Vagina (tissue), 2 donors: ENCODE measurements around the gene FAM241A. TPM values are rescaled to one million over a fixed set of nuclear protein-coding genes. Genes with fewer than 3 reads are reported as not detected.

ENCODE experiments used
- DNase-seq, 2 donors: peaks; one replicate each; pipeline ENCODE4 v3.0.0-alpha.2; 2017; ENCODE audit errors: extremely low spot score in 2 of 2
- H3K27ac ChIP-seq: fragments of 200-600 bp; sonication (generic); one replicate; pipeline ENCODE4 v1.5.1; 2019
- H3K27me3 ChIP-seq: fragments of 200-600 bp; sonication (generic); one replicate; pipeline ENCODE4 v1.5.1; 2019
- H3K36me3 ChIP-seq, 2 donors: fragments of 200-600 bp; sonication (generic); one replicate each; pipeline ENCODE4 v1.5.1; 2017 to 2019
- H3K4me1 ChIP-seq: fragments of 200-600 bp; sonication (generic); one replicate; pipeline ENCODE4 v1.5.1; 2019
- H3K4me3 ChIP-seq, 2 donors: fragments of 200-600 bp; sonication (generic); 1 replicate in 1 of 2; 2 replicates in 1 of 2; pipeline ENCODE4 v1.5.1; 2016 to 2019
- H3K9me3 ChIP-seq: fragments of 200-600 bp; sonication (generic); one replicate; pipeline ENCODE4 v1.5.1; 2019
- CTCF ChIP-seq, 3 experiments: fragments of 450-650 bp in 2 of 3; fragments of 200-600 bp in 1 of 3; sonication (generic) in 1 of 3; IDR thresholded peaks; one replicate each; pipeline ENCODE4 v1.5.1; 2017 to 2019; ENCODE audit warnings: antibody characterized with exemption in 3 of 3, mild to moderate bottlenecking in 2 of 3, moderate library complexity in 2 of 3
- POLR2A ChIP-seq, 2 donors: fragments of 450-650 bp; IDR thresholded peaks; one replicate each; pipeline ENCODE4 v1.6.1; 2017; ENCODE audit warnings: antibody characterized with exemption in 2 of 2, mild to moderate bottlenecking in 2 of 2, moderate library complexity in 2 of 2
- POLR2AphosphoS5 ChIP-seq, 2 donors: sonication (generic); formaldehyde crosslinking; IDR thresholded peaks; one replicate each; pipeline ENCODE4 v1.9.0; 2017; ENCODE audit warnings: antibody characterized with exemption in 2 of 2, mild to moderate bottlenecking in 2 of 2, low read depth in 1 of 2; ENCODE audit not compliant: insufficient read depth in 1 of 2
- intact Hi-C: fragments of 100-400 bp; cut with DNase I; formaldehyde crosslinking; loops from one replicate; pipeline ENCODE4 v1.15.1; 2023
- total RNA-seq: library from RNA; depleted of rRNA; stranded (reverse); fragments of >200 nt; gene quantifications from one replicate; pipeline ENCODE4 v1.2.3, GENCODE V29; 2016

The FAM241A gene
- total RNA-seq, 1 donor from 2014 or later = 3.4 TPM

GRCh38 chr4:112185740-112186670, 40.8 kb downstream of the FAM241A start:
- Histone ChIP-seq H3K4me3 (no peak overlapping the region), H3K27me3 (no peaks in the 10 kb centered on the region), H3K36me3 (no peaks in the 10 kb centered on the region), H3K27ac (no peak overlapping the region), H3K9me3 (no peaks in the 10 kb centered on the region), H3K4me1 (no peaks in the 10 kb centered on the region)
- intact Hi-C loops = no loop called here
- no peak for DNase-seq
- TF ChIP-seq POLR2AphosphoS5 (IDR thresholded peaks at IDR 0.05; ENCODE audit: insufficient read depth in 1 of 2, low read depth in 1 of 2) (no peak), CTCF (IDR thresholded peaks at IDR 0.05) (no peak), POLR2A (IDR thresholded peaks at IDR 0.05) (no peak)

DNA sequence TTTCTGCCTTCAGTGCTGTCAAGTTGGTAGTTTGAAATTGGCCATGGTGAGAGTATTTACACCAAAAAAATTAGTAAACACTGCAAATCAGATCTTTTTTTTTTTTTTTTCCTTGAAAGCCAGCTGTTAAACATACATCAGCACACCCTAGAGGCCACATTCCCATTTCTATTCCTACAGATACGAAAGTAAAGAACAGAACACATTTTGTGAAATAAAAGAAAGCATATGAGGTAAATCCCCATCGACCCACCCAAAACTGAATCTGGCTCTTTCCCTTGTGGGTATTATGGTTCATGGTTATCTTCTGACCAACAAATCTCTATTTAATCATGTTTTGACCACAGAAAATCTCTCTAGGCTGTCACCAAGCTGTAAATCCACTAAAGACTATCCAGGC, 44.5 kb downstream of the FAM241A start:
- no peak for TF ChIP-seq POLR2A (IDR thresholded peaks at IDR 0.05)
- TF ChIP-seq CTCF (IDR thresholded peaks at IDR 0.05) = no peak
- no peak for TF ChIP-seq POLR2AphosphoS5 (IDR thresholded peaks at IDR 0.05; ENCODE audit: insufficient read depth in 1 of 2, low read depth in 1 of 2)
- Histone ChIP-seq H3K36me3 (no peaks in the 10 kb centered on the region), H3K27me3 (no peaks in the 10 kb centered on the region), H3K4me1 (no peaks in the 10 kb centered on the region), H3K27ac (no peak overlapping the region), H3K9me3 (no peaks in the 10 kb centered on the region), H3K4me3 (no peak overlapping the region)
- intact Hi-C loops = loop anchor here (1.0 kb wide), 1 partner anchor 24 kb away; no protein-coding TSS in a partner anchor
- DNase-seq = no peak

DNA sequence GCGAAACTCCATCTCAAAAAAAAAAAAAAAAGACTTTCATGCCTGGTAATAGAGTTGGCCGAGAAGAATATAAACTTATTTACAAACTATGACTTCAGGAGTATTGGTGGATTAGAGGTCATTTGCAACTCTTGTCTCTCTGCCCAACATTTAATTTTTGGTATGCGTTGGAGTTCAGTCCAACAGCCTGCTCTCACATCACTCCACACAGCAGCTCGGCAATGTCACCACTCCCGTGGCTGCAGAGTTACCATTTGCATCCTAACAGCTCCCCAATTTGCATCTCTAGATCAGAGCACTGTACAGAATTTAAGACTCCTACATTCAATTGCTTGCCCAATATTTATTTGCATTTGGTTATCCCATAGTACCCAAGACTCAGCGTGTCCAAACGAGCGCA, 45.4 kb downstream of the FAM241A start:
- no peak for DNase-seq
- no peaks in the 10 kb centered on the region for H3K27me3 ChIP-seq
- TF ChIP-seq POLR2A (IDR thresholded peaks at IDR 0.05) (no peak), CTCF (IDR thresholded peaks at IDR 0.05) (no peak), POLR2AphosphoS5 (IDR thresholded peaks at IDR 0.05; ENCODE audit: insufficient read depth in 1 of 2, low read depth in 1 of 2) (no peak)
- H3K9me3 ChIP-seq = no peaks in the 10 kb centered on the region
- no peak overlapping the region for H3K4me3 ChIP-seq
- no peaks in the 10 kb centered on the region for H3K4me1 ChIP-seq
- no peak overlapping the region for H3K27ac ChIP-seq
- H3K36me3 ChIP-seq = no peaks in the 10 kb centered on the region
- intact Hi-C loops = no loop called here

DNA sequence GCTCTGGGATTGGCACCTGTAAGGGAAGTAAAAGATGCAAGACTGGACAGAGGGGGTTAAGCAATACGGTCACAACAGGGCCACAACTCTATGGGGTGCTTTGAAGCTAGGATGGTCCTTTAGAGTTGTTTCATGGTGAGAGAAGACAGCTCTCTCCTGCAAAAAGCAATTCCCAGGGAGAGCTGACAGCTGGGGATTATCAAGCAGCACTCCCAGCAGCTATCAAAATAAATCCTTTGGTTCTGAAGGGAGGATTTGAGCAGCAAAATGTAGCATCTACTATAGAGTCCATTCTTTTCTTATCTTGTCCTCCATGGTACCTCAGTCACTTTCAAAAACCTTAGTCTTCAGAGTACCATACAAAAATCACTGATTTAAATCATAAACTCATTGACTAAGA, 51.2 kb downstream of the FAM241A start:
- no peaks in the 10 kb centered on the region for H3K4me1 ChIP-seq
- H3K4me3 ChIP-seq = no peak overlapping the region
- no peaks in the 10 kb centered on the region for H3K27me3 ChIP-seq
- intact Hi-C loops = no loop called here
- TF ChIP-seq POLR2AphosphoS5 (IDR thresholded peaks at IDR 0.05; ENCODE audit: insufficient read depth in 1 of 2, low read depth in 1 of 2) (no peak), CTCF (IDR thresholded peaks at IDR 0.05) (no peak), POLR2A (IDR thresholded peaks at IDR 0.05) (no peak)
- H3K9me3 ChIP-seq = no peaks in the 10 kb centered on the region
- H3K36me3 ChIP-seq = no peaks in the 10 kb centered on the region
- H3K27ac ChIP-seq = no peak overlapping the region
- DNase-seq = no peak

DNA sequence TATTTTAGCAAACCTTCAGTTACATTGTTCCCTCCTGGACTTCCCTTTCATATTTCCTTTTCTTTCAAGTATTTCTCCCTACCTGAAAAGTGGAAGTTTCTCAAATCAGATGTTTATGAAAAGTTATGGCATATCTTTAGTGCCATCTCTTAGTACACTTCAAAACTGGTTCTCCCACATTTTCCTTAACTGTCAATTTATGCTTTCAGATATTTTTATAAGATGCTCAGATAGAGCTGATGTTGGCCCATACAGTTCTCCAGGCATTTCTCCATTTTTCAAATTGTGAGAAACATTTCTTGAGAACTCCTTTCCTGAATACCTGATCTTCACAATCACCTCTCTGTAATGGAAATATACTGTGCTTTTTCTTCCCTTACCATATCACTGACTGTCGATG, 53.8 kb downstream of the FAM241A start:
- Histone ChIP-seq H3K27me3 (no peaks in the 10 kb centered on the region), H3K9me3 (no peaks in the 10 kb centered on the region), H3K4me1 (no peaks in the 10 kb centered on the region), H3K27ac (no peak overlapping the region), H3K36me3 (no peaks in the 10 kb centered on the region), H3K4me3 (no peak overlapping the region)
- intact Hi-C loops = no loop called here
- TF ChIP-seq CTCF (IDR thresholded peaks at IDR 0.05) = no peak
- no peak for TF ChIP-seq POLR2A (IDR thresholded peaks at IDR 0.05)
- TF ChIP-seq POLR2AphosphoS5 (IDR thresholded peaks at IDR 0.05; ENCODE audit: insufficient read depth in 1 of 2, low read depth in 1 of 2) = no peak
- no peak for DNase-seq
